ENCODE results near the gene IER3.

GRCh38 chr6:30749554-30750378 lies 5.4 kb upstream of the IER3 start:
- TF ChIP-seq CTCF (IDR thresholded peaks at IDR 0.05), result no peak
- TF ChIP-seq POLR2A (IDR thresholded peaks at IDR 0.05), result no peak

All from stomach (tissue), 4 donors.